Epithelial cell of esophagus (primary cell): ENCODE measurements around the gene CFAP210.
A peak's percentile ranks its signal among the peaks of the same experiment; 100 is the strongest.

Experiments
- DNase-seq: peaks from one replicate; pipeline ENCODE4 v3.0.0; 2010; ENCODE audit warnings: low read depth
- H3K4me3 ChIP-seq: 2 replicates; pipeline ENCODE4 v1.5.1; 2011; ENCODE audit warnings: mild to moderate bottlenecking, low read length, control low read depth
- TF ChIP-seq, protein P1 (sequence below): IDR thresholded peaks from 2 replicates; pipeline ENCODE4 v1.5.1; 2011; ENCODE audit warnings: low read depth, mild to moderate bottlenecking, low read length, control low read depth, inconsistent platforms; ENCODE audit not compliant: insufficient read depth; ENCODE audit errors: missing control alignments

The CFAP210 gene

DNA sequence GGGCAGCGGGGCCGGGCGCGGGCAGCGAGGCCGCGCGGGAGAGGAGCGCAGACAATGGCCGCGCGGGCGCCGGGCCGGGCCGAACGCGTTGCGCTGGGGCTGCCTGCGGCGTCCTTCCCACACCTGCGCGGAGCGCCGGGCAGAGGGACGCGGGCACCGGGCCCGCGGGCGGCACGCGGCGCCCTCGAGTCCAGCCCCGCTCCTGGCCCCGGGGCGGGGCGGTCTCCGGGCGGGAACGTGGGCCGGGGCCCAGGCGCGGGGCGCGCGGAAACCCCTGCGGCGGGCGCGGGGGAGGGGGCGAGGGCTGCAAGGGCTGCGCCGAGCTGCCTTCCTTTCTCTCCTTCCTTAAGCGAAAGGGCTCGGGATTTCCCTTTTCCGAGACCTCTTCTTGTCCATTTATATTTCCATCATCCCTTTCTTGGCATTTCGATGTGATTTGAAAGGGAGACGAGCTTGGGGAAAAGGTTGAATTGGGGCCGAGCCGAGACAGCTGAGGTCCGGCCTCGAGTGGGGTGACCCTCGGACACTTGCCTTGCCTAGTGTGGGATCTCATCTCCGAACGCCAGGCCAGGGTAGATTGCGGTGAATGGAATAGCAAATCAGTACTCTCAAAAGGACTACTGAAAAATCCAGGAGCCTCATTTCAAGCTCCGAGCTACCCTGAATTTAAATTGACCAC, 40.1 kb upstream of the CFAP210 start:
- DNase-seq: peak; percentile 24

GRCh38 chr2:169732583-169733358, 38.6 kb upstream of the CFAP210 start:
- TF ChIP-seq, protein P1, sequence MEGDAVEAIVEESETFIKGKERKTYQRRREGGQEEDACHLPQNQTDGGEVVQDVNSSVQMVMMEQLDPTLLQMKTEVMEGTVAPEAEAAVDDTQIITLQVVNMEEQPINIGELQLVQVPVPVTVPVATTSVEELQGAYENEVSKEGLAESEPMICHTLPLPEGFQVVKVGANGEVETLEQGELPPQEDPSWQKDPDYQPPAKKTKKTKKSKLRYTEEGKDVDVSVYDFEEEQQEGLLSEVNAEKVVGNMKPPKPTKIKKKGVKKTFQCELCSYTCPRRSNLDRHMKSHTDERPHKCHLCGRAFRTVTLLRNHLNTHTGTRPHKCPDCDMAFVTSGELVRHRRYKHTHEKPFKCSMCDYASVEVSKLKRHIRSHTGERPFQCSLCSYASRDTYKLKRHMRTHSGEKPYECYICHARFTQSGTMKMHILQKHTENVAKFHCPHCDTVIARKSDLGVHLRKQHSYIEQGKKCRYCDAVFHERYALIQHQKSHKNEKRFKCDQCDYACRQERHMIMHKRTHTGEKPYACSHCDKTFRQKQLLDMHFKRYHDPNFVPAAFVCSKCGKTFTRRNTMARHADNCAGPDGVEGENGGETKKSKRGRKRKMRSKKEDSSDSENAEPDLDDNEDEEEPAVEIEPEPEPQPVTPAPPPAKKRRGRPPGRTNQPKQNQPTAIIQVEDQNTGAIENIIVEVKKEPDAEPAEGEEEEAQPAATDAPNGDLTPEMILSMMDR: no peak
- DNase-seq: no peak
- peak overlapping the region; percentile 61 for H3K4me3 ChIP-seq

More for the DNA sequence above, 40.1 kb upstream of the CFAP210 start:
- peak overlapping the region; percentile 61 for H3K4me3 ChIP-seq
- TF ChIP-seq, protein P1: no peak

GRCh38 chr2:169732075-169732474, 37.9 kb upstream of the CFAP210 start:
- H3K4me3 ChIP-seq: no peak overlapping the region
- DNase-seq: no peak
- TF ChIP-seq, protein P1: no peak

- TF ChIP-seq, protein P1: no peak
- no peak for DNase-seq
- no peak overlapping the region for H3K4me3 ChIP-seq
Observed at GRCh38 chr2:169729274-169729605, 35.0 kb upstream of the CFAP210 start.

DNA sequence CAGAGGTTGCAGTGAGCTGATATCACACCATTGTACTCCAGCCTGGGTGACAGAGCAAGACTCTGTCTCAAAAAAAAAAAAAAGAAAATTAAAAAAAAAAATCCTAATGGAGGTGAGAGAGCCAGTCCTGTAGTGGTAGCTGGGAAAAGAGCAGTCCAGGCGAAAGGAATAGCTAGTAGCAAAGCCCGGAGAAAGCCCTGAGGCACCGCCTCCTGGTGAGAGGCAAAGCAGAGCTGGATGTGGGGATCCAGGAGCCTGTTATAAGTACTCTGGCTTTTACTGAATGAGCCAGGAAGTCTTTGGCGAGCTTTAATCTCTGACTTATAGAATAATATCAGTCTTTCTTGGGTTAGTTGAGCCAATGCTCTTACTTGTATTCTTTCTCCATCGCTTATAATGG, 32.9 kb upstream of the CFAP210 start:
- TF ChIP-seq, protein P1: no peak
- DNase-seq: no peak

GRCh38 chr2:169721016-169721415, 26.8 kb upstream of the CFAP210 start:
- no peak for DNase-seq
- no peak overlapping the region for H3K4me3 ChIP-seq
- TF ChIP-seq, protein P1: no peak

More for the DNA sequence above, 32.9 kb upstream of the CFAP210 start:
- no peak overlapping the region for H3K4me3 ChIP-seq

DNA sequence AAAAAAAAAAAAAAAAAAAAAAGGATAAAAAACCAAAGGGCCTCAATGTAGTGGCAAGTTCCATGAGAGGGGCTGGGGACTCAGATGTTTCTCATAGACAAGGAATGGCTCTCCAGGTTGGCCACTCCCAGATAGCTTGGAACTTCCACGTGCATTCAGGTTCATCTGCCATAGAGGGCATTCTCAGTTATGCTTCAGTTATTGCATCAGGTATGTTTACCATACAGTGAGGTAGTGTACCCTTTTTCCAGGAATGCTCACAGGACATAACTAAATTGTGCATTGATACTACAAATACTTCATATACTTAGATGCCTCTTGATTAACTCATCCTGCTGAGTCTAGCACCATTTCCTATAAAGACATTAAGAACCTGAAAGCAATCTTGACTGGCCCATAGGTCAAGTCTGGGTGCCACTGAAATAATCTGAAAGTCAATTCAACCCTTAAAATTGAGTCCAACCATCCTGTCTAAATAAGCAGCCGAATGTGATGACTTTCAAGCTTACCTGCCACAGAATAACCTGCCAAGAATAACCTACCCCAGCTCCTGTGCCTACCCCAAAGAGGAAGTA, 24.8 kb upstream of the CFAP210 start:
- no peak for DNase-seq
- TF ChIP-seq, protein P1: no peak
- no peak overlapping the region for H3K4me3 ChIP-seq
